ENCODE results near the gene HARS1.
"Not testable (repeated sequence)": the region's sequence is repeated elsewhere in the genome, so short reads cannot be mapped to it uniquely, and the experiment has no call there.

The HARS1 gene

GRCh38 chr5:140674629-140675028 is 16.5 kb downstream of the HARS1 start:
- DNase-seq: no peak

GRCh38 chr5:140674211-140674610 is 17.0 kb downstream of the HARS1 start:
- DNase-seq: no peak

- DNase-seq: no peak
These were observed 17.8 kb downstream of the HARS1 start, which contains the start of gene DND1 for GRCh38 chr5:140673187-140673976. TSS of gene DND1 (minus strand) at chr5:140673576. CDS start at chr5:140673542, 34 bp downstream.

- DNase-seq: no peak
These were observed 18.5 kb downstream of the HARS1 start for GRCh38 chr5:140672455-140673186.

GRCh38 chr5:140671472-140672125 is 19.6 kb downstream of the HARS1 start:
- DNase-seq: no peak

- DNase-seq: not testable (repeated sequence)
These were observed 20.1 kb downstream of the HARS1 start for GRCh38 chr5:140671035-140671434.

GRCh38 chr5:140664359-140665119 is 26.6 kb downstream of the HARS1 start, which contains the start of gene WDR55:
TSS of gene WDR55 (plus strand) at chr5:140664904. CDS start at chr5:140664913, 9 bp downstream.
- peak; percentile 97 for DNase-seq

GRCh38 chr5:140664030-140664358 is 27.2 kb downstream of the HARS1 start:
- DNase-seq: no peak

- DNase-seq: not testable (repeated sequence)
These were observed 30.8 kb downstream of the HARS1 start for GRCh38 chr5:140660371-140660770.

GRCh38 chr5:140658870-140659269 is 32.3 kb downstream of the HARS1 start:
- no peak for DNase-seq

- DNase-seq: no peak
These were observed 44.1 kb downstream of the HARS1 start for GRCh38 chr5:140647042-140647419.

GRCh38 chr5:140642718-140643117 is 48.5 kb downstream of the HARS1 start:
- no peak for DNase-seq

GRCh38 chr5:140641716-140642115 is 49.5 kb downstream of the HARS1 start:
- no peak for DNase-seq

GRCh38 chr5:140639148-140639981 is 51.8 kb downstream of the HARS1 start, which contains the start of gene TMCO6:
TSS of gene TMCO6 (plus strand) at chr5:140639451. CDS start at chr5:140639528, 77 bp downstream.
- peak; percentile 97 for DNase-seq

- not testable (repeated sequence) for DNase-seq
These were observed 52.3 kb downstream of the HARS1 start for GRCh38 chr5:140638898-140639147.

GRCh38 chr5:140637371-140638100 is 53.6 kb downstream of the HARS1 start:
- no peak for DNase-seq

GRCh38 chr5:140635291-140636257 is 55.6 kb downstream of the HARS1 start:
- no peak for DNase-seq

- no peak for DNase-seq
These were observed 57.1 kb downstream of the HARS1 start for GRCh38 chr5:140634103-140634502.

- no peak for DNase-seq
These were observed 57.7 kb downstream of the HARS1 start for GRCh38 chr5:140633501-140633900.

- DNase-seq: peak; percentile 56
These were observed 58.1 kb downstream of the HARS1 start, which contains the start of gene CD14 for GRCh38 chr5:140633021-140633471. TSS of gene CD14 (minus strand) at chr5:140633175. CDS start at chr5:140633071, 104 bp downstream.
